Activated T-helper 9 cell treated with anti-CD3 and anti-CD28 coated beads, Interleukin-2, amount 50 U/mL, for 16 hours (primary cell): ENCODE measurements around the gene TTLL11.
A peak's percentile ranks its signal among the peaks of the same experiment; 100 is the strongest.

Experiments used
- DNase-seq: peaks from one replicate; pipeline ENCODE4 v3.0.0-alpha.2; 2020; ENCODE audit warnings: low read depth

Gene TTLL11

GRCh38 chr9:122107291-122107805 lies 14.2 kb upstream of the TTLL11 start:
- DNase-seq = no peak

DNA sequence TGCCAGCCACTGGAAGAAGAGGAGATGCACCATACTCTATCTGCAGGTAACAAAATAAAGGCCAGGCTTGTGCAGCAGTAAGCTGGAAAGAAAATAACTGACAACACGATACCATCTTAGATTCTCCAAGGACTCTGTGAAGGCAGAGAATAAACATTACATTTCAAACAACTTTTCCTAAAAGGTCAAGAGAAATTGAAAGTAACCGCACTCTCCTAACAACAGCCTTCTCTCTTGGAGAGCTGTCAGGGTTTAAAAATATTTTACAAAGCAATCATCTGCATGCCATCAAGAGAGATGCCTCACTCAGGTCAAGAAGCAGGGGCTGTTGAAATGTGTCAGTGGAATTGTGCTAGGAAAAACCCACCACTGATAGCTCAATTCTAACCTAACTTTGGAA lies 13.5 kb upstream of the TTLL11 start:
- DNase-seq = no peak

GRCh38 chr9:122103985-122104384 lies 10.9 kb upstream of the TTLL11 start:
- no peak for DNase-seq

DNA sequence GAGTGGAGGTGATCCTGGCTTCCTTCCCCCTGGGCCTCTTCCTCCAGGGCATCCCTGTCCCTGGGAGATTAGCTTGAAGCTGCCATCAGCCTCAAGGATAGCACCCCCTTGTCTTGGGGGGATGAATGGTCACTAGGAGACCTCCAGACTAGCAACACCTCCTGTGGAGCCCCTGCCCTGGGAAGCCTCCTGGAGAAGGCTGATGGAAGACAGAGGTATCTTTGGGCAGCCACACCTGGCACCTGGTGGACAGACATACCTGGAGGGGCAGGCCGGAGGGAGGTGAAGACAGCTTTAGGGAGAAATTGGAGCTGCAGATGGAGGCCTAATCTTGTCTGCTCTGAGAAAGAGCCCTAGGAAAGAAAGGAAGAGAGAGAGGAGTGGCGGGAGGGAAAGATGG lies 9.0 kb upstream of the TTLL11 start:
- DNase-seq = no peak

- DNase-seq = no peak
Measured at GRCh38 chr9:122100756-122101155, 7.6 kb upstream of the TTLL11 start.

DNA sequence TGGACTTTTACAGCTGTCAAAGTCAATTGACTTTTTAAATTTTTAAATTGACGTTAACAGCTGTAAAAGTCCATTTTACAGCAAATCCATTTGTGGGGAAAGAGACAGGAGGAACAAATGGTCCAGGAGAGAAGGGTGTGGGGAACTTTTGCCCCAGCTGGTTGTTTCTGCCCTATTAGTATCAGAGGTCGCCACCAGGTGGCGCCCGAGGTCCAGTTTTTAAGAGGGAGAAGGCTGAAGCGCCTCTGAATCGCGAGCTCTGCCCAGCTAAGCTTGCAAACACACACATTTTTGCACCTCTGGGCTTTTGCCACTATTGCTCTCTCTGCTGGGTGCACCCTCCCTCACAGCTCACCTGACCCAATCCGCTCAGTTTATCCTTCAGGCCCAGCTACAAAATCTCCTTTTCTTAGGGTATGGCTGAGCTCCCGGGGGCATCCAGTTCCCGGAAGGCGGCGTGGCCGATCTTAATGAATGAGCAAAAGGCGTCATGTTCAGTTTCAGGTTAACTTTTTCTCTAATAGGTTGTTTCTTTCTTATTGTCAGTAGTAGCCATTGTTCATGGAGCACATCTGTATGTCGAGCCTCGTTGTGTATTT lies 6.3 kb upstream of the TTLL11 start:
- DNase-seq = peak; percentile 73

DNA sequence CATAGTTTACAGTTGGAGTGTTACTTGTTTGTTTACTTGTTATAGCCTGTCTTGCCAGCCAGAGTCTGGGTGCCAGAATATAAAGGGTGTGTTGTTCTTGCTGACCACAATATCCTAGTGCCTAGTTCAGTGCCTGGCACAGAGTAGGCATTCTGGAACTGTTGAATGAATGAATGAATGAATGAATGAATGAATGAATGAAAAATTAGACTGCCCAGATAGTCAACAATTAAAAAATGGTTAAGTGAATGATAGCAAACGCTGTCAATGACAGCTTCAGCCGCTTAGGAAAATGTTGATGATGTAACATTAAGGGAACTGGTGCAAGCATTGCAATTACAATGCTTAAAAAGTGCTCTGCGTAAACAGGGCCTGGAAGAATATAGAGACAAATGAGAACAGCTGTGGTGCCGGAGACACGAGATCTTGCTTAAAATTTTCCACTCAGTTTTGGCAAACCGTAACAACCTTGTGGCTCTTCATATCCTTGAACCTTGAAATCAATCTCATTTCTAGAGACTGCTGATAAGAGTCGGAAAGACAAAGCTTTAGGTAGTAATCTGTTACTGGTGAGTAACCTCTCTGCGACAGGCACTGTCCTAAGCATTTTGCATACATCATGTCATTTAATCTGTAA lies 4.7 kb upstream of the TTLL11 start:
- no peak for DNase-seq

DNA sequence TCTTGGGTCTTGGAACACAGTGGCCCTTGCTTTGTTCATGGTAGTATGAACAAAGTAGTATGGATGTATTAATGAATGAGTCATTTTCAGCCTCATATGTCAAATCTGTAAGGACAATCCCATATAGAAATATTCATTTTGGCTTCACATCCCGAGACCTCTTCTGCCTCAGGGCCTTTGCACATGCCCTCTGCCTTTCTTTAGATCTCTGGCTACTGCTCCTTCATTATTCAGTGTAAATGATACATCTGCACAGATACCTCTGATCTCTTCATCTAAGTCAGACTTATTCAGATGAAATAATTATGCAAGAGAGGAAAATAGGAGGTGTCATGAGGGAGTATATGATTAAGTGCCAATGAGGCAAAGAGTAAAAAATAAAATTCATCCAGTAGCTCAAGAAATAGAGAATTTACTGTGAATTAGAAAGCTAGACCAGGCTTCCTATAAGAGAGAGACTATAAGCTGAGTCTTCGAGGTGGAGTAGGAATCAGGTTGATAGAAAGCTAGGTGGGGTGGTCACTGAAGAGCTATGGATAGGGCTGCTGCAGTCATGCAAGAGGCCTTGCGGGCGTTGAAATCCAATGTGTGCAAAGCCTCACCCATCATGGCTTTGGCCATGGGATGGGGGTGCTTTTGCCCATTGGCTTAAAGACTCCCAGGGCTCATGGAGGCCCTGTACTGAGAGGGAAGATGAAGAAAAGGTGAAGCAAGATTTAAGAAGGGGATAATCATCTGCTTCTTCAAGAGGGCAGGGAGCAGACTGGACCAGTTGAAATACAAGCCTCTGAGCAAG lies 3.7 kb upstream of the TTLL11 start:
- no peak for DNase-seq

GRCh38 chr9:122095010-122095767 lies 2.1 kb upstream of the TTLL11 start:
- peak; percentile 19 for DNase-seq

- no peak for DNase-seq
Measured at GRCh38 chr9:122091682-122092592, 1.2 kb downstream of the TTLL11 start.

GRCh38 chr9:122090981-122091380 lies 2.1 kb downstream of the TTLL11 start:
- no peak for DNase-seq

DNA sequence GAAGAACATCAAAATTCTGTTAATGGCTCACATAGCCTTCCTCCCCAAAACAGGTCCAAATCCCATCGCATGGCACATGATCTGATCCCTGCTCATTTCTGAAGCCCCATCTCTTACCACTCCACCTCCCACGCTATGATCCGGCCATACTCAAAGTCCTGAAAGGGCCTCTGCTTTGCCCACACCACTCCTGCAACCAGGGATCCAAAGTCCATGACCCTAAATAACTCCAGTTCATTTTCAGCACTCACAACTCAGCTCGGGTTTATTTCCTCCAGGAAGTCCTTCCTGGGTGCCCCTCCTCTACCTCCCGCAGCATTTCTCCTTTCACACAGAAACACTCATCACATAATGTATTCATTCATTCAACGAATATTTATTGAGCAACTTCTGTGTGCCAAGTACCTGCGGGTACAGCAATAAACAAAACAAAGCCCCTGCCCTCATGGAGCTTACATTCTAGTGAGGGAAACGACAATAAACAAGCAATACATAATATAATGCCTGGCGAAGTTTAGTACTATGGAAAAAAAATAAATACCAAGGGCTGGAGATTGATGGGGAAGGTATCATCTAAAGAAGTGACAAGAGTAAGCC lies 2.7 kb downstream of the TTLL11 start:
- DNase-seq = no peak

DNA sequence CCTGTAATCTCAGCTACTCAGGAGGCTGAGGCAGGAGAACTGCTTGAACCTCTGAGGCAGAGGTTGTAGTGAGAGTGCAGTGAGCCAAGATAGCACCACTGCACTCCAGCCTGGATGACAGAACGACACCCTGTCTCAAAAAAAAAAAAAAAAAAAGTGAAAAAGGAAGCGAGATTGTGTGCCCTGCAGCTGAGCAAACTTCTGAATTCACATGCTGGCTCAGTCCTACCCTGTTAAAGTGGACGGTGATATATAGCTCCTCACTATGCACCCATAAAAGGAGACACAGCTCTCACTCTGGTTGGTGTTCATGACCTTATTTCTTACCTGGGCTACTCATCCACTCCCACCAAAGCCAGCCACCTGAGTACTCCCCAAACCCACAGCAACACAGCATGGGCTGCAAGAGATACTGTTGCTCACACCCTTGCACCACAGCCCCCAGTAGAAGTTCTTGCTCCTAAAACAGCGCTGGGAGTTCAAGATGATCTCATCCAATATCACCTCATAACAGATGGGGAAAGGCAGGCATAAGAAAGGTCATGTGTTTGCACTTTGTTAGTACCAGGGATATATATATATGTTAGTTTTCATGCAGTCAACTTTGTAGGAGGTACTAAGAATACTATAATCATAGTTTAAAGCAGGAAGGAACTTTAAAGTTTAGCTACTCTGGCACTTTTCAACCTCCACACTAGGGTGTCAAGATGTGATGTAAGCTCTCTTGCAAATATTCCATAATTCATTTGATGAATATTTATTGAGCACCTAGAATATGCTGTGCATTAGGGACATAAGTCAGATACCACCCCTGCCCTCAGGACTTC lies 4.0 kb downstream of the TTLL11 start:
- no peak for DNase-seq

DNA sequence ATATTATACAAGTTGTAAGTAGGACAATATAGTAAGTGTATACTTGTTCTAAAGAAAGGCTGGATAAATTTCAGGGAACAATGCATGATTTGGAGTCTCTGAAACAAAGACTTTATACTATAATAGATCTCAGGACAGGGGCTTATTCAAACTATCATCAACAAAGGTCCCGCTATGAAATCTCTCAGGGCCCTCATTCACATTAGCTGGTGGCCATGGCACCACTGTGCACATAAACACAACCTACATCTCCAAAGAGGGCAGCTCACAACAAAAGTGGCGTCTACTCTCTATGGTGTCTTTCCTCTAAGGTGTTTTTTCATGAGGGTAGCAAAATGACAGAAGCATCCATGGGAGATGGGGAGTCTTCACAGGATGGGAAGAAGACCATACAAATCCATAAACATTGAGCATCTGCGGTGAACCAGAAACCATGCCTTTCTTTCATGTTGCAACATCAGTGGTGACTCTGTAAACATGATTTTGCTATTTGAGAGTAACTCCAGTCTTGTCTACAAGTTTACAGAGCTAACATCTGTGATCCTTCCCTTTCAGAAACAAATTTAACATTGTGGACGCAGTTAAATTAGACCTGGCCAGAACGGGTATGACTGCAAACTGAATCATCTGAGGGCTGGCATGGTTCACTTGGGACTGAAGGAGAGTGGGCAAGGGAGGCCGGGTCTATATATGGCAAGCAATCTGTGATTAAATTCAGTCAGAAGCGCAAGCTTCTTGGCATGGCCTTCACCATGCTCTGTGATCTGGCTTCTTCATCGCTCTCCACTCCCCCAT lies 5.5 kb downstream of the TTLL11 start:
- no peak for DNase-seq

- no peak for DNase-seq
Measured at GRCh38 chr9:122086873-122087272, 6.2 kb downstream of the TTLL11 start.

- no peak for DNase-seq
Measured at GRCh38 chr9:122085260-122085659, 7.8 kb downstream of the TTLL11 start.

DNA sequence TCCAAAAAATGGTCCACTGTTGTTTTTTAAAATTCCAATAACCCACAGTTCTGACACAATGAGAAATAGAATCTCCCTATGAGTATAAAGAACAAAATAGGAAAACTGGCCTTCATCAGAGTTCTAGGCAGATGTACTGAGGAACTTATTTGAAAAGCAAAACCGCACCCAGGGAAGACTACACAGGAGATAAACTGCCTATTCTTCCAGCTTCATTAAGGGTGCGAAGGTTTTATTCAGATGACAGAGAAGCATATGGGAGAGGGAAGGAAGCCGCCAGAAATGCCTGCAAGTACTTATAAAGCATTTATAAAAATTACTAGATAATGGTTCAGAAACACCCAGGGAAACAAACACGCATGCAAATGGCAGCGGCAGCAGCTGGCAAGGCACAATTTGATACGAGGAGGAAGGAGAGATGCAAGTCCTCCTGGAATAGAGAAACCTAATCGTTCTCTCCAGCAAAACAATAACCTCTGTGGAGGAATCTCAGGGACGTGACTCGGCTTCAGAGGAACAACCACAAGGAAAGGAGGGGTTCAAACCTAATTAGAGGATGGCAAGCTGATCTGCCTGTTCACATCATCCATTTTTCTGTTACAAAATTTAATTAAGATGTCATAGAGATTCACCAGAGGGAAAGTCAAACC lies 9.0 kb downstream of the TTLL11 start:
- DNase-seq = no peak

DNA sequence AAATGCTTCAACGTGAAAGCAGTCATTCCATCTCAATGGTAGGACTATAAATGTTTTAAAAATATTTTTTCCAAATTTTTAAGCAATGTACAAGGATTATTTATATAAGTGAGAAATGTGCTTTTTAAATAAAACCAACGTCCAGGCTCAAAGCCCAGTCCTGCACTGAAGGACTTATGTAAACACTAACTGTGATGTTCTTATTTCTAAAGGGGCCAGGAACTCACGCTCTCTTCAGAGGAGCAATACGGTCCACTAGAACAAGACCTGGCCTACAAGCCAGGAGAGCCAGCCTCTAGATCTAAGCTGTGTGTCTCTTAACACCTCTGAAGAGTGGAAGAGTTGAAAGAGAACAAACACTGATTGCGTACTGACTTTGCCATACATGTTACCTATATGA lies 12.1 kb downstream of the TTLL11 start:
- DNase-seq = no peak

- no peak for DNase-seq
Measured at GRCh38 chr9:122078557-122078956, 14.6 kb downstream of the TTLL11 start.
